GM23338 (cell line): Measurements from ENCODE around the gene MYO1E. TPM values are rescaled to one million over a fixed set of nuclear protein-coding genes. Genes with fewer than 3 reads are reported as not detected.

Experiments
- ATAC-seq: fragments of 200-7000 bp; cut with Tn5 transposase; 3 replicates; pipeline ENCODE4 v1.9.1; 2020
- DNase-seq: peaks from one replicate; pipeline ENCODE4 v3.0.0-alpha.2; 2015; ENCODE audit warnings: low spot score
- H2AFZ ChIP-seq: fragments of 200-600 bp; sonication (generic); 2 replicates; pipeline ENCODE4 v1.8.0; 2016; ENCODE audit warnings: antibody characterized with exemption, mild to moderate bottlenecking, moderate library complexity
- H3F3A ChIP-seq: fragments of 200-600 bp; sonication (generic); replicated peaks from 2 replicates; pipeline ENCODE4 v1.8.0; 2017; ENCODE audit warnings: antibody characterized with exemption, mixed run types, low read depth
- H3K27ac ChIP-seq: fragments of 200-600 bp; sonication (generic); 2 replicates; pipeline ENCODE4 v1.6.1; 2016; ENCODE audit warnings: low read depth
- H3K27me3 ChIP-seq: fragments of 200-600 bp; sonication (generic); 2 replicates; pipeline ENCODE4 v1.8.0; 2016; ENCODE audit warnings: mild to moderate bottlenecking, mixed run types, moderate library complexity; ENCODE audit not compliant: insufficient read depth
- H3K36me3 ChIP-seq: fragments of 200-600 bp; sonication (generic); 2 replicates; pipeline ENCODE4 v1.8.0; 2016; ENCODE audit warnings: mild to moderate bottlenecking; ENCODE audit not compliant: insufficient read depth
- H3K4me1 ChIP-seq: fragments of 200-600 bp; sonication (generic); 2 replicates; pipeline ENCODE4 v1.8.0; 2016; ENCODE audit warnings: mild to moderate bottlenecking, moderate library complexity; ENCODE audit not compliant: insufficient read depth
- H3K4me2 ChIP-seq: fragments of 200-600 bp; sonication (generic); 2 replicates; pipeline ENCODE4 v1.7.1; 2017; ENCODE audit warnings: mixed run types
- H3K4me3 ChIP-seq: fragments of 200-600 bp; sonication (generic); 2 replicates; pipeline ENCODE4 v1.6.1; 2016; ENCODE audit warnings: mixed run types
- H3K79me2 ChIP-seq: fragments of 200-600 bp; sonication (generic); replicated peaks from 2 replicates; pipeline ENCODE4 v1.8.0; 2017; ENCODE audit warnings: mild to moderate bottlenecking; ENCODE audit not compliant: insufficient read depth
- H3K9me2 ChIP-seq: fragments of 200-600 bp; sonication (generic); 2 replicates; pipeline ENCODE4 v1.8.0; 2017; ENCODE audit not compliant: insufficient read depth
- H4K20me1 ChIP-seq: fragments of 200-600 bp; sonication (generic); replicated peaks from 2 replicates; pipeline ENCODE4 v1.8.0; 2017; ENCODE audit warnings: mild to moderate bottlenecking; ENCODE audit not compliant: insufficient read depth
- H3K27ac Mint-ChIP-seq: 2 replicates; pipeline ENCODE4 v1.8.0; 2020; ENCODE audit warnings: inconsistent platforms, mild to moderate bottlenecking, moderate library complexity, mixed read lengths
- H3K27me3 Mint-ChIP-seq: 3 replicates; pipeline ENCODE4 v1.8.0; 2022; ENCODE audit warnings: low read depth, mild to moderate bottlenecking, moderate library complexity, mixed read lengths, inconsistent platforms; ENCODE audit not compliant: insufficient read depth, poor library complexity
- H3K36me3 Mint-ChIP-seq: 3 replicates; pipeline ENCODE4 v1.8.0; 2021; ENCODE audit warnings: low read depth, mild to moderate bottlenecking, inconsistent platforms, moderate library complexity, mixed read lengths
- H3K4me1 Mint-ChIP-seq: 3 replicates; pipeline ENCODE4 v1.8.0; 2020; ENCODE audit warnings: mild to moderate bottlenecking, inconsistent platforms, mixed read lengths
- H3K4me3 Mint-ChIP-seq: 3 replicates; pipeline ENCODE4 v1.8.0; 2021; ENCODE audit warnings: moderate library complexity, mild to moderate bottlenecking, inconsistent platforms, mixed read lengths
- H3K9me3 Mint-ChIP-seq: 3 replicates; pipeline ENCODE4 v1.8.0; 2020; ENCODE audit warnings: moderate library complexity, mild to moderate bottlenecking, inconsistent platforms, mixed read lengths
- CREB1 ChIP-seq: fragments of 250-450 bp; sonication (Bioruptor Pico); IDR thresholded peaks from 2 replicates; pipeline ENCODE4 v1.5.0; 2020; ENCODE audit warnings: low read depth, mild to moderate bottlenecking, moderate library complexity
- CTCF ChIP-seq, 2 experiments: fragments of 200-600 bp in 1 of 2; sonication (generic) in 1 of 2; conservative IDR thresholded peaks; 2 replicates each; pipeline versions ENCODE4 v1.5.1 to v1.6.1; 2016 to 2017; ENCODE audit warnings: antibody characterized with exemption in 2 of 2, low read depth in 2 of 2, mild to moderate bottlenecking in 2 of 2, moderate library complexity in 1 of 2
- ETS1 ChIP-seq: IDR thresholded peaks from 2 replicates; pipeline ENCODE4 v1.6.1; 2016; ENCODE audit warnings: antibody characterized with exemption
- EZH2 ChIP-seq: fragments of 200-600 bp; sonication (generic); IDR thresholded peaks from one replicate; pipeline ENCODE4 v1.8.0; 2017; ENCODE audit warnings: antibody characterized with exemption, mild to moderate bottlenecking, low read depth; ENCODE audit not compliant: unreplicated experiment
- EZH2phosphoT487 ChIP-seq: fragments of 200-600 bp; sonication (generic); IDR thresholded peaks from one replicate; pipeline ENCODE4 v1.8.1; 2018; ENCODE audit warnings: antibody characterized with exemption; ENCODE audit not compliant: unreplicated experiment
- POLR2AphosphoS5 ChIP-seq: IDR thresholded peaks from 2 replicates; pipeline ENCODE4 v1.6.1; 2016; ENCODE audit warnings: antibody characterized with exemption, low read depth
- STAT1 ChIP-seq: IDR thresholded peaks from one replicate; pipeline ENCODE4 v1.6.1; 2016; ENCODE audit warnings: antibody characterized with exemption; ENCODE audit not compliant: unreplicated experiment
- ZNF331 ChIP-seq: fragments of 250-450 bp; sonication (Bioruptor Pico); IDR thresholded peaks from 2 replicates; pipeline ENCODE4 v1.5.0; 2020; ENCODE audit warnings: low read depth, mild to moderate bottlenecking, moderate library complexity
- polyA plus RNA-seq: library from polyadenylated mRNA; unstranded; fragments of >200 nt; fragmentation: Nextera tagmentation; extraction: Ambion mirVana; gene quantifications from 2 replicates; pipeline ENCODE4 v1.2.1, GENCODE V29; 2016
- total RNA-seq: library from RNA; depleted of rRNA; stranded (reverse); fragments of >200 nt; shearing (Covaris generic); gene quantifications from 2 replicates; pipeline ENCODE4 v1.2.3, GENCODE V29; 2014
- TF ChIP-seq, protein P1 (sequence below): fragments of 250-450 bp; sonication (Bioruptor Pico); IDR thresholded peaks from 2 replicates; pipeline ENCODE4 v1.5.0; 2020; ENCODE audit warnings: mild to moderate bottlenecking, moderate library complexity

Gene MYO1E
- total and polyA plus RNA-seq, 2 experiments from 2014 or later: 68.3 to 131 TPM

DNA sequence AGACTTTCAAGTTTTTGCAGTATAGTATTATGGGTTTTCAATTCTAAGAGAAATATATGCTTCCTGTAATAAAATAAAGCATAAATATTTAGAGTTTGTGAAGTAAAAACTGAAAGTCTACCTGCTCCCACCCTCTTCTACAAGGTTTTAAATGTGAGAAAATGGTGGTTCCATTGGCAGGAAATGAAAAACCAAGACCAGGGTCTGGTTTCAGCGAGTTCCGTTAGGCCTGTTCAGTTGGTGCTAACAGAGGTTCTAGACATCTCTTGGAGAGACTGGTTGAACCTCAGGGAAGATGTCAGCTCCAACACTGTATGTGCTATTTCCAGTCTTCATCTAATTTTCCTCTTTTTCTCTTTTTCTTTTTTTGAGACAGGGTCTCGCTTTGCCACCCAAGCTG is 11.8 kb upstream of the MYO1E start:
- H3K4me3 Mint-ChIP-seq: no peak overlapping the region
- no peaks in the 10 kb centered on the region for H3K36me3 ChIP-seq
- H3K27me3 ChIP-seq: no peaks in the 10 kb centered on the region
- no peak for ATAC-seq
- peaks cover 4% of the 10 kb centered on the region; the same call in 1 of the 3 replicates for H3K36me3 Mint-ChIP-seq
- H3K9me2 ChIP-seq: no peaks in the 10 kb centered on the region
- no peaks in the 10 kb centered on the region for H3K4me1 Mint-ChIP-seq
- no peak overlapping the region for H2AFZ ChIP-seq
- no peak overlapping the region for H3K27ac ChIP-seq
- no peaks in the 10 kb centered on the region for H3K4me1 ChIP-seq
- no peak overlapping the region for H3K4me3 ChIP-seq
- DNase-seq: no peak
- TF ChIP-seq CTCF (conservative IDR thresholded peaks at IDR 0.05; ENCODE audit: low read depth in 2 of 2) (no peak), ETS1 (no peak), EZH2 (no peak)
- H3K4me2 ChIP-seq: no peak overlapping the region
- no peaks in the 10 kb centered on the region for H3K79me2 ChIP-seq
- no peak overlapping the region for H3K27ac Mint-ChIP-seq
- no peaks in the 10 kb centered on the region for H3F3A ChIP-seq
- no peaks in the 10 kb centered on the region for H3K9me3 Mint-ChIP-seq
- peaks cover 2% of the 10 kb centered on the region for H3K27me3 Mint-ChIP-seq
- H4K20me1 ChIP-seq: no peaks in the 10 kb centered on the region

- Histone ChIP-seq H3F3A (no peaks in the 10 kb centered on the region), H4K20me1 (no peaks in the 10 kb centered on the region), H2AFZ (no peak overlapping the region), H3K4me3 (no peak overlapping the region), H3K9me2 (no peaks in the 10 kb centered on the region), H3K4me1 (no peaks in the 10 kb centered on the region), H3K27me3 (no peaks in the 10 kb centered on the region), H3K36me3 (no peaks in the 10 kb centered on the region), H3K79me2 (no peaks in the 10 kb centered on the region), H3K27ac (no peak overlapping the region; the same call in 1 of the 2 replicates), H3K4me2 (no peak overlapping the region)
- H3K4me3 Mint-ChIP-seq: no peak overlapping the region
- H3K9me3 Mint-ChIP-seq: no peaks in the 10 kb centered on the region
- peaks cover 2% of the 10 kb centered on the region for H3K27me3 Mint-ChIP-seq
- H3K4me1 Mint-ChIP-seq: no peaks in the 10 kb centered on the region
- ATAC-seq (no peak), DNase-seq (no peak)
- no peak overlapping the region for H3K27ac Mint-ChIP-seq
- H3K36me3 Mint-ChIP-seq: peaks cover 4% of the 10 kb centered on the region; the same call in 1 of the 3 replicates
- TF ChIP-seq, protein P1, sequence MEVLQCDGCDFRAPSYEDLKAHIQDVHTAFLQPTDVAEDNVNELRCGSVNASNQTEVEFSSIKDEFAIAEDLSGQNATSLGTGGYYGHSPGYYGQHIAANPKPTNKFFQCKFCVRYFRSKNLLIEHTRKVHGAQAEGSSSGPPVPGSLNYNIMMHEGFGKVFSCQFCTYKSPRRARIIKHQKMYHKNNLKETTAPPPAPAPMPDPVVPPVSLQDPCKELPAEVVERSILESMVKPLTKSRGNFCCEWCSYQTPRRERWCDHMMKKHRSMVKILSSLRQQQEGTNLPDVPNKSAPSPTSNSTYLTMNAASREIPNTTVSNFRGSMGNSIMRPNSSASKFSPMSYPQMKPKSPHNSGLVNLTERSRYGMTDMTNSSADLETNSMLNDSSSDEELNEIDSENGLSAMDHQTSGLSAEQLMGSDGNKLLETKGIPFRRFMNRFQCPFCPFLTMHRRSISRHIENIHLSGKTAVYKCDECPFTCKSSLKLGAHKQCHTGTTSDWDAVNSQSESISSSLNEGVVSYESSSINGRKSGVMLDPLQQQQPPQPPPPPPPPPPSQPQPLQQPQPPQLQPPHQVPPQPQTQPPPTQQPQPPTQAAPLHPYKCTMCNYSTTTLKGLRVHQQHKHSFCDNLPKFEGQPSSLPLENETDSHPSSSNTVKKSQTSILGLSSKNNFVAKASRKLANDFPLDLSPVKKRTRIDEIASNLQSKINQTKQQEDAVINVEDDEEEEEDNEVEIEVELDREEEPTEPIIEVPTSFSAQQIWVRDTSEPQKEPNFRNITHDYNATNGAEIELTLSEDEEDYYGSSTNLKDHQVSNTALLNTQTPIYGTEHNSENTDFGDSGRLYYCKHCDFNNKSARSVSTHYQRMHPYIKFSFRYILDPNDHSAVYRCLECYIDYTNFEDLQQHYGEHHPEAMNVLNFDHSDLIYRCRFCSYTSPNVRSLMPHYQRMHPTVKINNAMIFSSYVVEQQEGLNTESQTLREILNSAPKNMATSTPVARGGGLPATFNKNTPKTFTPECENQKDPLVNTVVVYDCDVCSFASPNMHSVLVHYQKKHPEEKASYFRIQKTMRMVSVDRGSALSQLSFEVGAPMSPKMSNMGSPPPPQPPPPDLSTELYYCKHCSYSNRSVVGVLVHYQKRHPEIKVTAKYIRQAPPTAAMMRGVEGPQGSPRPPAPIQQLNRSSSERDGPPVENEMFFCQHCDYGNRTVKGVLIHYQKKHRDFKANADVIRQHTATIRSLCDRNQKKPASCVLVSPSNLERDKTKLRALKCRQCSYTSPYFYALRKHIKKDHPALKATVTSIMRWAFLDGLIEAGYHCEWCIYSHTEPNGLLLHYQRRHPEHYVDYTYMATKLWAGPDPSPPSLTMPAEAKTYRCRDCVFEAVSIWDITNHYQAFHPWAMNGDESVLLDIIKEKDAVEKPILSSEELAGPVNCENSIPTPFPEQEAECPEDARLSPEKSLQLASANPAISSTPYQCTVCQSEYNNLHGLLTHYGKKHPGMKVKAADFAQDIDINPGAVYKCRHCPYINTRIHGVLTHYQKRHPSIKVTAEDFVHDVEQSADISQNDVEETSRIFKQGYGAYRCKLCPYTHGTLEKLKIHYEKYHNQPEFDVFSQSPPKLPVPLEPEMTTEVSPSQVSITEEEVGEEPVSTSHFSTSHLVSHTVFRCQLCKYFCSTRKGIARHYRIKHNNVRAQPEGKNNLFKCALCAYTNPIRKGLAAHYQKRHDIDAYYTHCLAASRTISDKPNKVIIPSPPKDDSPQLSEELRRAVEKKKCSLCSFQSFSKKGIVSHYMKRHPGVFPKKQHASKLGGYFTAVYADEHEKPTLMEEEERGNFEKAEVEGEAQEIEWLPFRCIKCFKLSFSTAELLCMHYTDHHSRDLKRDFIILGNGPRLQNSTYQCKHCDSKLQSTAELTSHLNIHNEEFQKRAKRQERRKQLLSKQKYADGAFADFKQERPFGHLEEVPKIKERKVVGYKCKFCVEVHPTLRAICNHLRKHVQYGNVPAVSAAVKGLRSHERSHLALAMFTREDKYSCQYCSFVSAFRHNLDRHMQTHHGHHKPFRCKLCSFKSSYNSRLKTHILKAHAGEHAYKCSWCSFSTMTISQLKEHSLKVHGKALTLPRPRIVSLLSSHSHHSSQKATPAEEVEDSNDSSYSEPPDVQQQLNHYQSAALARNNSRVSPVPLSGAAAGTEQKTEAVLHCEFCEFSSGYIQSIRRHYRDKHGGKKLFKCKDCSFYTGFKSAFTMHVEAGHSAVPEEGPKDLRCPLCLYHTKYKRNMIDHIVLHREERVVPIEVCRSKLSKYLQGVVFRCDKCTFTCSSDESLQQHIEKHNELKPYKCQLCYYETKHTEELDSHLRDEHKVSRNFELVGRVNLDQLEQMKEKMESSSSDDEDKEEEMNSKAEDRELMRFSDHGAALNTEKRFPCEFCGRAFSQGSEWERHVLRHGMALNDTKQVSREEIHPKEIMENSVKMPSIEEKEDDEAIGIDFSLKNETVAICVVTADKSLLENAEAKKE (CRISPR knock-in tag): no peak
- TF ChIP-seq POLR2AphosphoS5 (no peak), ZNF331 (CRISPR knock-in tag) (no peak), CTCF (conservative IDR thresholded peaks at IDR 0.05; ENCODE audit: low read depth in 2 of 2) (no peak), CREB1 (CRISPR knock-in tag) (no peak), STAT1 (no peak), EZH2phosphoT487 (no peak)
These were observed 8.4 kb upstream of the MYO1E start for GRCh38 chr15:59380902-59381610.
